Ovary (tissue), 9 donors: ENCODE results near the gene AKAIN1. TPM values are rescaled to one million over a fixed set of nuclear protein-coding genes. Genes with fewer than 3 reads are reported as not detected.
A peak's percentile ranks its signal among the peaks of the same experiment; 100 is the strongest.

Experiments
- DNase-seq, 5 donors: peaks; one replicate each; pipeline ENCODE4 v3.0.0-alpha.2; 2019 to 2020
- H3K27ac ChIP-seq, 2 donors: fragments of 200-600 bp; one replicate each; pipeline versions ENCODE4 v1.5.1 to v1.8.0; 2019 to 2022
- H3K27me3 ChIP-seq: fragments of 200-600 bp; one replicate; pipeline ENCODE4 v1.8.0; 2022
- H3K36me3 ChIP-seq: fragments of 200-600 bp; sonication (generic); one replicate; pipeline ENCODE4 v1.5.1; 2019
- H3K4me1 ChIP-seq: one replicate; pipeline ENCODE4 v1.8.1; 2013; ENCODE audit warnings: mild to moderate bottlenecking, moderate library complexity; ENCODE audit not compliant: insufficient read depth
- H3K4me3 ChIP-seq: fragments of 200-600 bp; sonication (generic); one replicate; pipeline ENCODE4 v1.5.1; 2017
- H3K9me3 ChIP-seq, 2 donors: fragments of 200-600 bp in 1 of 2; sonication (generic) in 1 of 2; one replicate each; pipeline versions ENCODE4 v1.5.1 to v1.8.1; 2013 to 2019; ENCODE audit warnings: mild to moderate bottlenecking in 1 of 2, moderate library complexity in 1 of 2
- CTCF ChIP-seq, 3 donors: fragments of 450-650 bp in 2 of 3; fragments of 200-600 bp in 1 of 3; IDR thresholded peaks; one replicate each; pipeline versions ENCODE4 v1.5.1 to v1.8.0; 2016 to 2022; ENCODE audit warnings: antibody characterized with exemption in 3 of 3, mild to moderate bottlenecking in 1 of 3
- EP300 ChIP-seq: sonication (generic); formaldehyde crosslinking; IDR thresholded peaks from one replicate; pipeline ENCODE4 v1.6.1; 2017; ENCODE audit warnings: antibody characterized with exemption
- POLR2A ChIP-seq: fragments of 450-650 bp; IDR thresholded peaks from one replicate; pipeline ENCODE4 v1.6.1; 2017; ENCODE audit warnings: antibody characterized with exemption, mild to moderate bottlenecking, moderate library complexity
- WGBS, 3 donors: extraction: QIAGEN DNeasy Blood & Tissue Kit in 1 of 3; methylation state at CpG; one replicate each; pipeline versions ENCODE4 v1.1.5 to v1.1.7; 2013 to 2017; 5-methylcytosine and 5-hydroxymethylcytosine counted together
- intact Hi-C, 4 donors: fragments of 100-400 bp; cut with DNase I; formaldehyde crosslinking; loops; one replicate each; pipeline versions ENCODE4 v1.11.0 to v1.15.1; 2022 to 2023
- polyA plus RNA-seq, 2 donors: library from polyadenylated mRNA; stranded (reverse); fragments of 200-250 nt in 1 of 2; fragments of 350-450 nt in 1 of 2; fragmentation: Illumina TruSeq in 1 of 2; extraction: RNeasy Lipid Tissue Mini Kit (QIAGEN cat#74804) in 1 of 2; gene quantifications; one replicate each; pipeline ENCODE4 v1.2.3, GENCODE V29; 2013 to 2014
- total RNA-seq, 7 donors: library from RNA; depleted of rRNA in 2 of 7; stranded (reverse); fragments of >200 nt in 2 of 7; fragmentation: NEBNext Ultra II Directional in 3 of 7; extraction: Animal tissue kit (Norgen Biotek cat#: 25700) in 3 of 7; gene quantifications; one replicate each; pipeline versions ENCODE4 v1.1.0 to v1.2.4, GENCODE V29; 2016 to 2023
- donor health status: DM: no; HTN: no; CAD: no; lungs with moderate emphysema.
- donor health status: DM: no; HTN: no; CAD: no.
- donor health status: Bipolar disorder and iron deficiency.
- donor health status: DM: yes; HTN: yes; CAD: no.
- donor health status: DM: no; HTN: no; CAD: no.
- donor health status: DM: yes; HTN: yes; CAD: no.

The AKAIN1 gene
- total and polyA plus RNA-seq, 9 donors: not detected

- TF ChIP-seq CTCF (IDR thresholded peaks at IDR 0.05) (no peak), EP300 (no peak), POLR2A (no peak)
- no peak for DNase-seq
- Histone ChIP-seq H3K9me3 (no peaks in the 10 kb centered on the region), H3K27me3 (no peaks in the 10 kb centered on the region), H3K4me1 (no peaks in the 10 kb centered on the region), H3K36me3 (no peaks in the 10 kb centered on the region), H3K4me3 (peak overlapping the region; percentile 60), H3K27ac (peak overlapping the region; percentile 98)
- intact Hi-C loops: loop anchor here (5.0 to 10.0 kb wide), 2 partner anchors 58 to 60 kb away; partner anchors contain the start of gene ZBTB14 (in 4 of the 4)
- WGBS, 3 donors: 2 to 3% (median 2%) methylated on average over 23 of the region's 23 CpGs
These were observed 40.1 kb upstream of the AKAIN1 start for GRCh38 chr18:5237083-5237722.

GRCh38 chr18:5214583-5215351, 17.7 kb upstream of the AKAIN1 start:
- Histone ChIP-seq H3K4me3 (no peak overlapping the region), H3K27ac (no peak overlapping the region), H3K9me3 (no peaks in the 10 kb centered on the region), H3K27me3 (no peaks in the 10 kb centered on the region), H3K4me1 (no peaks in the 10 kb centered on the region), H3K36me3 (no peaks in the 10 kb centered on the region)
- 64 to 67% (median 64%) methylated on average over 3 of the region's 3 CpGs for WGBS, 3 donors
- no peak for DNase-seq
- TF ChIP-seq POLR2A (no peak), EP300 (no peak), CTCF (IDR thresholded peaks at IDR 0.05) (no peak)
- intact Hi-C loops: no loop called here

- Histone ChIP-seq H3K4me3 (no peak overlapping the region), H3K36me3 (no peaks in the 10 kb centered on the region), H3K27me3 (no peaks in the 10 kb centered on the region), H3K9me3 (no peaks in the 10 kb centered on the region), H3K4me1 (no peaks in the 10 kb centered on the region), H3K27ac (no peak overlapping the region)
- no peak for TF ChIP-seq CTCF (IDR thresholded peaks at IDR 0.05)
- TF ChIP-seq EP300: no peak
- no peak for TF ChIP-seq POLR2A
- intact Hi-C loops: no loop called here
- no peak for DNase-seq
- 22 to 38% (median 32%) methylated on average over 4 of the region's 4 CpGs for WGBS, 3 donors
These were observed 10.6 kb upstream of the AKAIN1 start for GRCh38 chr18:5207471-5208150.

GRCh38 chr18:5198311-5198710, 1.3 kb upstream of the AKAIN1 start:
- Histone ChIP-seq H3K36me3 (no peaks in the 10 kb centered on the region), H3K4me1 (no peaks in the 10 kb centered on the region), H3K27me3 (peaks cover 6% of the 10 kb centered on the region), H3K9me3 (peaks cover 0 to 7% of the 10 kb centered on the region in 2 donors), H3K4me3 (no peak overlapping the region), H3K27ac (no peak overlapping the region)
- DNase-seq: no peak
- intact Hi-C loops: no loop called here
- TF ChIP-seq EP300 (no peak), POLR2A (no peak), CTCF (IDR thresholded peaks at IDR 0.05) (no peak)
- 79 to 87% (median 80%) methylated on average over 3 of the region's 3 CpGs for WGBS, 3 donors
